ENCODE data around the gene TRAIP. TPM values are rescaled to one million over a fixed set of nuclear protein-coding genes. Genes with fewer than 3 reads are reported as not detected.
A peak's percentile ranks its signal among the peaks of the same experiment; 100 is the strongest.
"Not testable (repeated sequence)": the region's sequence is repeated elsewhere in the genome, so short reads cannot be mapped to it uniquely, and the experiment has no call there.

Gene TRAIP
- total RNA-seq, result 3.0 and 3.5 TPM in 2 replicates

- DNase-seq (ENCODE audit: low read depth), result peak; percentile 93
- peak within 1 kb of the TSS; percentile 83 for H3K4me3 ChIP-seq (ENCODE audit: low read depth, low read length)
- TF ChIP-seq CTCF (IDR thresholded peaks at IDR 0.05; ENCODE audit: insufficient read depth, low read depth, low read length), result no peak
These were observed at the start of gene TRAIP for GRCh38 chr3:49856181-49857005. Gene TRAIP (minus strand): TSS chr3:49856564. CDS start chr3:49856453, 111 bp downstream.

- DNase-seq (ENCODE audit: low read depth); H3K4me3 ChIP-seq (ENCODE audit: low read depth, low read length): not testable (repeated sequence)
These were observed 48.1 kb upstream of the TRAIP start for GRCh38 chr3:49904448-49904847.

- TF ChIP-seq CTCF (IDR thresholded peaks at IDR 0.05; ENCODE audit: insufficient read depth, low read depth, low read length), result no peak
- peak within 1 kb of the TSS; percentile 54 for H3K4me3 ChIP-seq (ENCODE audit: low read depth, low read length)
- peak; percentile 39 for DNase-seq (ENCODE audit: low read depth)
These were observed 47.4 kb upstream of the TRAIP start, which contains the start of gene MST1R for GRCh38 chr3:49903451-49904424. Gene MST1R (minus strand): TSS chr3:49903873. CDS start chr3:49903609, 264 bp downstream.

GRCh38 chr3:49902511-49903345 is 46.4 kb upstream of the TRAIP start:
- DNase-seq (ENCODE audit: low read depth), result no peak
- no peak for TF ChIP-seq CTCF (IDR thresholded peaks at IDR 0.05; ENCODE audit: insufficient read depth, low read depth, low read length)
- no peak overlapping the region for H3K4me3 ChIP-seq (ENCODE audit: low read depth, low read length)

- no peak for TF ChIP-seq CTCF (IDR thresholded peaks at IDR 0.05; ENCODE audit: insufficient read depth, low read depth, low read length)
- peak; percentile 44 for DNase-seq (ENCODE audit: low read depth)
- H3K4me3 ChIP-seq (ENCODE audit: low read depth, low read length), result no peak overlapping the region
These were observed 45.3 kb upstream of the TRAIP start for GRCh38 chr3:49901366-49902339.

GRCh38 chr3:49900491-49901153 is 44.3 kb upstream of the TRAIP start:
- TF ChIP-seq CTCF (IDR thresholded peaks at IDR 0.05; ENCODE audit: insufficient read depth, low read depth, low read length), result no peak
- DNase-seq (ENCODE audit: low read depth), result no peak
- H3K4me3 ChIP-seq (ENCODE audit: low read depth, low read length), result no peak overlapping the region
